Endothelial cell of umbilical vein (primary cell): ENCODE data around the gene UPK3A.

Experiments used
- EZH2 ChIP-seq: IDR thresholded peaks from 2 replicates; pipeline ENCODE4 v1.6.1; 2012; ENCODE audit warnings: borderline replicate concordance, low read depth, mild to moderate bottlenecking, moderate library complexity, low read length, inconsistent platforms; ENCODE audit not compliant: severe bottlenecking
- FOS ChIP-seq: IDR thresholded peaks from 2 replicates; pipeline ENCODE4 v1.6.1; 2011; ENCODE audit warnings: mild to moderate bottlenecking, low read length, moderate library complexity, borderline replicate concordance; ENCODE audit not compliant: insufficient read depth
- GATA2 ChIP-seq: IDR thresholded peaks from 2 replicates; pipeline ENCODE4 v1.7.0; 2011; ENCODE audit warnings: low read depth, mild to moderate bottlenecking, moderate library complexity, mixed read lengths, low read length; ENCODE audit not compliant: insufficient read length, insufficient read depth
- MYC ChIP-seq: IDR thresholded peaks from one replicate; pipeline ENCODE4 v1.6.1; 2011; ENCODE audit warnings: mild to moderate bottlenecking, low read depth, low read length
- POLR2A ChIP-seq: IDR thresholded peaks from 2 replicates; pipeline ENCODE4 v1.6.1; 2012; ENCODE audit warnings: low read depth, mild to moderate bottlenecking, control low read depth, low read length
- POLR2AphosphoS5 ChIP-seq: IDR thresholded peaks from 2 replicates; pipeline ENCODE4 v1.6.1; 2012; ENCODE audit warnings: low read depth, mild to moderate bottlenecking, control low read depth, low read length, moderate library complexity; ENCODE audit not compliant: insufficient read depth
- TF ChIP-seq, protein P1 (sequence below), 2 donors: IDR thresholded peaks; 1 replicate in 1 of 2; 2 replicates in 1 of 2; pipeline ENCODE4 v1.5.1; 2011; ENCODE audit warnings: low read length in 2 of 2, mild to moderate bottlenecking in 2 of 2, moderate library complexity in 2 of 2, control low read depth in 1 of 2, inconsistent platforms in 1 of 2, low read depth in 1 of 2; ENCODE audit not compliant: insufficient read depth in 1 of 2; ENCODE audit errors: extremely low read depth in 1 of 2

DNA sequence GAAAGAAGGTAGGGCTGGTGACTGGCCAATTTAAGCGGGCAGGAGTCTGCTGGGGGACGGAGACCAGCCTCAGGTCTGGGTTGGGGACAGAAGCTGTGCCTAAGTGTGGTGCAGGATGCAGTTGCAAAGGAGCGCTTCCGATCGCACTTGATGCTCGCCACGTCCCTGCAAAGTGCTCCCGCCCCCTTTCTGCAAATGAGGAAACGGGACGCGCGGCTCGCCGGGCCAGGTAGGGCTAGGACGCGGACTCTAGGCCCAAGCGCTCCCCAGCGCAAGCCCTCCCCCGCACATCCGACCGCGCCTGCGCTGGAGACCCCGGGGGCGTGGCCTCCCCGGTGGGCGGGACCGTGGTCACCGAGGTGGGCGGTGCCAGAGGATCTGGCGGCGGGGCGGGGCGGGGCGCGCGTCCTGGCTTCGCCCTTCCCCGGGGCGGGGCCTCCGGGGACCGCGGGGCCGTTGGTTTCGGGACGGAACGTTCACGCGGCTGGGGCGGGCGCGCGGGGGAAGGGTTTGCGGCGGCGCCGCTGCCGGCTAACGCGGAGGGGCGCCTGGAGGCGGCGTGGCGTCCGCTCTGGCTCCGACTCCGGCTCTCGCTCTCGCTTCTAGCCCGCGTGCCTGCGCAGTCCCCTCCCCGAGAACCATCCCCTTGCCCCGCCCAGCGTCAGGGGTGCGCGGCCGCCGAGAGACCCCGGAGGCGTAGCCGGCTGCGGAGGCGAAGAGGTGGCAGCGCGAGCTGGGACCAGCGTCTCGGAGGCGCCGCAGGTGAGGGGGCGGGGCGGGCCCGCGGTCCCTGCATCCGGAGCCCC, 24.9 kb downstream of the UPK3A start, which contains the start of gene FAM118A:
- TF ChIP-seq, protein P1, sequence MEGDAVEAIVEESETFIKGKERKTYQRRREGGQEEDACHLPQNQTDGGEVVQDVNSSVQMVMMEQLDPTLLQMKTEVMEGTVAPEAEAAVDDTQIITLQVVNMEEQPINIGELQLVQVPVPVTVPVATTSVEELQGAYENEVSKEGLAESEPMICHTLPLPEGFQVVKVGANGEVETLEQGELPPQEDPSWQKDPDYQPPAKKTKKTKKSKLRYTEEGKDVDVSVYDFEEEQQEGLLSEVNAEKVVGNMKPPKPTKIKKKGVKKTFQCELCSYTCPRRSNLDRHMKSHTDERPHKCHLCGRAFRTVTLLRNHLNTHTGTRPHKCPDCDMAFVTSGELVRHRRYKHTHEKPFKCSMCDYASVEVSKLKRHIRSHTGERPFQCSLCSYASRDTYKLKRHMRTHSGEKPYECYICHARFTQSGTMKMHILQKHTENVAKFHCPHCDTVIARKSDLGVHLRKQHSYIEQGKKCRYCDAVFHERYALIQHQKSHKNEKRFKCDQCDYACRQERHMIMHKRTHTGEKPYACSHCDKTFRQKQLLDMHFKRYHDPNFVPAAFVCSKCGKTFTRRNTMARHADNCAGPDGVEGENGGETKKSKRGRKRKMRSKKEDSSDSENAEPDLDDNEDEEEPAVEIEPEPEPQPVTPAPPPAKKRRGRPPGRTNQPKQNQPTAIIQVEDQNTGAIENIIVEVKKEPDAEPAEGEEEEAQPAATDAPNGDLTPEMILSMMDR (IDR thresholded peaks at IDR 0.05; ENCODE audit: extremely low read depth in 1 of 2, insufficient read depth in 1 of 2, low read depth in 1 of 2, low read length in 2 of 2): peak in 1 of 2 donors; percentile 17
- peak; percentile 4 for TF ChIP-seq MYC
- no peak for TF ChIP-seq EZH2
- TF ChIP-seq GATA2: no peak
- peak; percentile 86 for TF ChIP-seq POLR2AphosphoS5
- TF ChIP-seq POLR2A: peak; percentile 64
- no peak for TF ChIP-seq FOS
